VCaP (cell line): ENCODE data around the gene CD209.
"Not testable (repeated sequence)": the region's sequence is repeated elsewhere in the genome, so short reads cannot be mapped to it uniquely, and the experiment has no call there.

Experiments used
- H3K27ac ChIP-seq: fragments of 450-650 bp; 2 replicates; pipeline ENCODE4 v1.5.1; 2017
- TF ChIP-seq, protein P1 (sequence below): fragments of 450-650 bp; conservative IDR thresholded peaks from 2 replicates; pipeline ENCODE4 v1.5.1; 2017; ENCODE audit warnings: mild to moderate bottlenecking, moderate library complexity

CD209 gene

GRCh38 chr19:7748171-7748570 is 837 bp upstream of the CD209 start:
- H3K27ac ChIP-seq, result no peak overlapping the region
- TF ChIP-seq, protein P1, sequence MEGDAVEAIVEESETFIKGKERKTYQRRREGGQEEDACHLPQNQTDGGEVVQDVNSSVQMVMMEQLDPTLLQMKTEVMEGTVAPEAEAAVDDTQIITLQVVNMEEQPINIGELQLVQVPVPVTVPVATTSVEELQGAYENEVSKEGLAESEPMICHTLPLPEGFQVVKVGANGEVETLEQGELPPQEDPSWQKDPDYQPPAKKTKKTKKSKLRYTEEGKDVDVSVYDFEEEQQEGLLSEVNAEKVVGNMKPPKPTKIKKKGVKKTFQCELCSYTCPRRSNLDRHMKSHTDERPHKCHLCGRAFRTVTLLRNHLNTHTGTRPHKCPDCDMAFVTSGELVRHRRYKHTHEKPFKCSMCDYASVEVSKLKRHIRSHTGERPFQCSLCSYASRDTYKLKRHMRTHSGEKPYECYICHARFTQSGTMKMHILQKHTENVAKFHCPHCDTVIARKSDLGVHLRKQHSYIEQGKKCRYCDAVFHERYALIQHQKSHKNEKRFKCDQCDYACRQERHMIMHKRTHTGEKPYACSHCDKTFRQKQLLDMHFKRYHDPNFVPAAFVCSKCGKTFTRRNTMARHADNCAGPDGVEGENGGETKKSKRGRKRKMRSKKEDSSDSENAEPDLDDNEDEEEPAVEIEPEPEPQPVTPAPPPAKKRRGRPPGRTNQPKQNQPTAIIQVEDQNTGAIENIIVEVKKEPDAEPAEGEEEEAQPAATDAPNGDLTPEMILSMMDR, result no peak

- not testable (repeated sequence) for H3K27ac ChIP-seq
Measured at GRCh38 chr19:7746306-7746705, 1.0 kb downstream of the CD209 start.

DNA sequence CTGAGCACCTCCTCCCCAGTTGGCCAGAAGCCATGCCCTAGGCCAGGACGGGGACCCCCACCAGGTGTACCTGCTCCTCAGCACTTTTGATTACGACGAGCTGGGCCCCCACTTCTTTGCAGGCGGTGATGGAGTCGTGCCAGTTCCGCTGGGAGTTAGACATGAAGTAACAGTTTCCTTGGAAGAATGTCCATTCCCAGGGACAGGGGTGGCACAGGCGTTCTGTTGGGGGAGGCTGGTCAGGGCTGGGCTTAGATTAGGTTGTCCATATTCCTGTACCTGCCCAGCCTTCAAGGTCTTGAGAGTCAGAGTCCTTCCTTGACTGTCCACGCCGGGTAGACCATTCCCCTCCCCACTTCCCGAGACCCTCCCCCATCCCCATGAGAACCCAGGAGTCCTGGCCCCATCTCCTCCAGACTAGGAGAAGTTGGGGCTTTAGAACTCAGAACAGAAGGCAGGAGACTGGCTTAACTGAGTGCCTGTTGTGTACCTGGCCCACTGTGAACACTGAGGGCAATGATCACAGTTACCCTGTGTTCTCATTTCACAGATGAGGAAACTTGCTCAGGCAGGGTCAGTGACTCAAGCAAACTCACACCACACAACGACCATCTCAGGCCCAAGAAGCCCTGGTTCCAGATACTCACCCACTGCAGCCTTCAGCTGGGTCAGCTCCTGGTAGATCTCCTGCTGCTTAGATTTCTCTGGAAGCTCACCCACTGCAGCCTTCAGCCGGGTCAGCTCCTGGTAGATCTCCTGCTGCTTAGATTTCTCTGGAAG is 2.3 kb downstream of the CD209 start:
- TF ChIP-seq, protein P1, result no peak

DNA sequence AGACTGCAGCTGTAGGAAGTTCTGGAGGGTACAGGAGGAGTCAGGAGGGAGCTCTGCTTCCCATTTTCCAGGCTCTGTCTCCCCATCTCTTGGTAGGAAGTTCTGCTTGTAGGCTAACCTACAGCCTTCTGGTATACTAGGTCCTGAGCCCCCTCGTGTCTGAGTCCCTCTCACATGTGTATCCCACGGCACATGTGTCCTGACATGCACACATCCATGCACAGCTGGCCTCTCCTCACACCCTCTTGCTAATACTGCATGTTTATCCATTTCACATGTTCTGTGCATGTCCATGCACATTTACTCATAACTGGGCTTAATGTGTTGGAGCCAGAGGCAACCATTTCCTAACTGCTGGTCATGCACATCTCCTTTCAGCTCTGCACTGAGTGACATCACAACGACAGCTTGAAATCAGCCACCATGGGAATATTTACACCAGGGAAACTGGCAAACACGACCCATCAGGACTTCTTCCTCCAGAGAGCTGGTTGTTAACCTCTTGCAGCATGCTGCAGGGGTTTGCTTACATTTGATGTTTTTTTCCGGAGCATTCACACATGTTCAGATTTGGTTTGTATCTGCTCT is 3.0 kb downstream of the CD209 start:
- TF ChIP-seq, protein P1, result no peak
- no peak overlapping the region for H3K27ac ChIP-seq

More for the DNA sequence above, 2.3 kb downstream of the CD209 start:
- H3K27ac ChIP-seq, result no peak overlapping the region

DNA sequence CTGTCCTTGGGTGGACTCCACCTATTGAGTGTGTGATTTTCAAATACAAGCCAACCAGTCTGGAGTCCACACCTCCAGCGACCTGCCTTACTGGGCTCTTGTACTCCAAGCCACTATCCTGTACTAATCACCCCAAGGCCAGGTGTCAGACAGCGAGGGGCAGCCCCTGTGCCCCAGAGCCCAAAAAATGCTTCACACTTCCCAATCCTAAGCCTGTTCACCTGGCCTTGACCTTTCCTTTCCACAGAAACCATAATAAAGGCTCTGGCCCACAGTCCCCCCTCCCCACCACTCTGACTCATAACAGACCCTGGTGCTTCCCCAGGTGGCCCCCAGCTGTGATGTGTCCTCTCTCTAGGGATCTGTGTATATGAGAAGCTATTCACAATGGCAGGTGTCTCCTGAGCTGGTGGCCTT is 3.9 kb downstream of the CD209 start:
- TF ChIP-seq, protein P1, result no peak
- H3K27ac ChIP-seq, result no peak overlapping the region

DNA sequence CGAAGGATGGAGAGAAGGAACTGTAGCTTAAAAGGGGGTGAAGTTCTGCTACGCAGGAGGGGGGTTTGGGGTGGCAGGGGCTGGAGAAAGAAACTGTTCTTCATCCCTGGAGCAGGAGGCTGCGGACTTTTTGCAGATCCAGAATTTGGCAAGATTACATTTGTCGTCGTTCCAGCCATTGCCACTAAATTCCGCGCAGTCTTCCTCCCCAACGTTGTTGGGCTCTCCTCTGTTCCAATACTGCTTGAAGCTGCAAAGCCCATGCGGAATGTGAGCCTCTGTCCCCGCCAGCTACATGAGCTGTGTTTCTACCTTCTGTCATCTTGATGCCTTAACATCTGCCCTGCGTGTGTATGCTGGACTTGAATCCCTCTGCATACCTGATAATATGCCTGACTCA is 4.3 kb downstream of the CD209 start:
- TF ChIP-seq, protein P1, result no peak
- no peak overlapping the region for H3K27ac ChIP-seq

DNA sequence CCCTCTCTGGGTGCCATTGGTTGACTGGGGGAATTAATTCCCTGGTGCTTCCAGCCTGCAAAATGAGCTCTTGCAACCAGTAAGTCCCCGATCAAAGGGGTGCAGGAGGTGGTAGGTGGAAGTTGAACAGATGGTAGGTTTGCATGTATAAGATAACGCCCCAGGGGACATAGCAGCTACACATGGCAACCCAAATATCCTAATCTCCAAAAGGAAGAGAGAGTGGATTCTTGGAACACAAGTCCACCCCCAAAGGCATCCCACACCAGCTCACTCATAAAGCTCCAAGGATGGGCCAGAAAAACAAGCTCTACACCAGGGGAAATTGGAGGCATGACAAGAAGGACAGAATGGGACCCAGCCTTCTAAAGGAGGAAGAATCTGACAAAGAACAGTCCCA is 4.8 kb downstream of the CD209 start:
- H3K27ac ChIP-seq, result no peak overlapping the region
- TF ChIP-seq, protein P1, result no peak

- no peak overlapping the region for H3K27ac ChIP-seq
- TF ChIP-seq, protein P1, result no peak
Measured at GRCh38 chr19:7740682-7741054, 6.7 kb downstream of the CD209 start.
